Neural crest cell (in vitro differentiated cells): ENCODE measurements around the gene RPTOR. TPM values are rescaled to one million over a fixed set of nuclear protein-coding genes. Genes with fewer than 3 reads are reported as not detected.
"Not testable (repeated sequence)": the region's sequence is repeated elsewhere in the genome, so short reads cannot be mapped to it uniquely, and the experiment has no call there.

ENCODE experiments used
- DNase-seq: peaks from one replicate; pipeline ENCODE4 v3.0.0; 2021; ENCODE audit warnings: low read depth, mixed read lengths, low spot score
- H3K27ac Mint-ChIP-seq: one replicate; pipeline ENCODE4 v1.8.0; 2021; ENCODE audit warnings: mild to moderate bottlenecking, mixed read lengths; ENCODE audit not compliant: unreplicated experiment
- H3K27me3 Mint-ChIP-seq: 2 replicates; pipeline ENCODE4 v1.8.0; 2021; ENCODE audit warnings: low read depth, mild to moderate bottlenecking, mixed read lengths
- H3K36me3 Mint-ChIP-seq: 2 replicates; pipeline ENCODE4 v1.8.0; 2021; ENCODE audit warnings: low read depth, mild to moderate bottlenecking, mixed read lengths
- H3K4me1 Mint-ChIP-seq: 2 replicates; pipeline ENCODE4 v1.8.0; 2021; ENCODE audit warnings: mixed read lengths
- H3K4me3 Mint-ChIP-seq: one replicate; pipeline ENCODE4 v1.8.0; 2021; ENCODE audit warnings: mild to moderate bottlenecking, mixed read lengths
- H3K9me3 Mint-ChIP-seq: 2 replicates; pipeline ENCODE4 v1.8.0; 2021; ENCODE audit warnings: mixed read lengths
- CTCF ChIP-seq: fragments of 200-600 bp; sonication (generic); conservative IDR thresholded peaks from 2 replicates; pipeline ENCODE4 v1.5.0; 2021; ENCODE audit warnings: antibody characterized with exemption, mild to moderate bottlenecking
- total RNA-seq: library from RNA; stranded (reverse); gene quantifications from 2 replicates; pipeline ENCODE4 v1.2.1, GENCODE V29; 2021

Gene RPTOR
- total RNA-seq, 1 donor from 2014 or later, result 41.1 TPM

GRCh38 chr17:80529904-80530292 is 14.7 kb upstream of the RPTOR start:
- no peak overlapping the region for H3K27ac Mint-ChIP-seq
- H3K9me3 Mint-ChIP-seq, result no peaks in the 10 kb centered on the region
- no peaks in the 10 kb centered on the region for H3K36me3 Mint-ChIP-seq
- peaks cover 8% of the 10 kb centered on the region for H3K27me3 Mint-ChIP-seq
- TF ChIP-seq CTCF, result no peak
- no peak overlapping the region for H3K4me3 Mint-ChIP-seq
- no peak for DNase-seq
- no peaks in the 10 kb centered on the region for H3K4me1 Mint-ChIP-seq

GRCh38 chr17:80531400-80531799 is 13.2 kb upstream of the RPTOR start:
- Mint-ChIP-seq H3K9me3 (no peaks in the 10 kb centered on the region), H3K4me3 (no peak overlapping the region), H3K36me3 (no peaks in the 10 kb centered on the region), H3K27me3 (peaks cover 8% of the 10 kb centered on the region), H3K4me1 (no peaks in the 10 kb centered on the region), H3K27ac (no peak overlapping the region)
- TF ChIP-seq CTCF, result no peak
- no peak for DNase-seq

GRCh38 chr17:80537386-80537785 is 7.3 kb upstream of the RPTOR start:
- Mint-ChIP-seq H3K4me1 (peaks cover 11% of the 10 kb centered on the region), H3K27me3 (peaks cover 18% of the 10 kb centered on the region)
- not testable (repeated sequence) for DNase-seq, H3K36me3 Mint-ChIP-seq, H3K9me3 Mint-ChIP-seq, H3K4me3 Mint-ChIP-seq, H3K27ac Mint-ChIP-seq

GRCh38 chr17:80538484-80538883 is 6.2 kb upstream of the RPTOR start:
- peak overlapping the region; percentile 50 for H3K27ac Mint-ChIP-seq

DNA sequence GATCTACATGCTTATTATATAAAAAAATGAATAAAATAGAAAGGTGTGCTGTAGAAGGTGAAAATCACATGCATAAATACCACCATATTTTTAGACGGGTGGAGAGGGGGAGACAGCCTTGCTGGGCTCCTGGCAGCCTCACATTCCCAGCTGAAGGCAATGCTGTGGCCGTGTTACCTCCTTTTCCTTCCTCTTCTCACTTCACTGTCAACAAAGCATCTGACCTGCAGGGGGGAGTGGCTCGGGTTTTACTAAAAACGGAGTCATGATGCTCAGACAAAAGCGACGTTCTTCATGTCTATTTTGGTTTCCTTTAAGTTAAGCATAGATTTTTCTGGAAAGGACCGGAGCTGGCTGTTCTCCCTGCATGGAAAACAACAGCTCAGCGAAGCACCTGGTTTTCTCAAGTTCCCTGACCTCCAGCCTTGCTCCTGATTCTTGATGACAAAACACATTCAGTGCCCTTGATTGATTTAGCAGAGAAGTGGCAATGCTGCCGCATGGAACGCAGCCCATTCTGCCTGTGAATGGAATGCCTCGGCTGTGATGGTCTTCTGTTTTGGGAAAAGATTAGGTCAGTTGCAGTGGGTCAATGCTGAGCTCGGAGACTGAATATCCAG is 5.5 kb upstream of the RPTOR start:
- peaks cover 11% of the 10 kb centered on the region for H3K4me1 Mint-ChIP-seq
- no peak for DNase-seq

More at GRCh38 chr17:80538484-80538883, 6.2 kb upstream of the RPTOR start:
- H3K4me1 Mint-ChIP-seq, result peaks cover 11% of the 10 kb centered on the region
- no peak overlapping the region for H3K4me3 Mint-ChIP-seq
- no peak for DNase-seq
- peaks cover 21% of the 10 kb centered on the region for H3K27me3 Mint-ChIP-seq
- H3K36me3 Mint-ChIP-seq, result no peaks in the 10 kb centered on the region
- TF ChIP-seq CTCF, result no peak
- no peaks in the 10 kb centered on the region for H3K9me3 Mint-ChIP-seq

GRCh38 chr17:80545499-80545826 is 825 bp downstream of the RPTOR start:
- peaks cover 10% of the 10 kb centered on the region for H3K27me3 Mint-ChIP-seq
- H3K36me3 Mint-ChIP-seq, result no peaks in the 10 kb centered on the region
- DNase-seq, result no peak
- H3K27ac Mint-ChIP-seq, result peak overlapping the region; percentile 96
- H3K4me1 Mint-ChIP-seq, result peaks cover 25% of the 10 kb centered on the region
- TF ChIP-seq CTCF, result no peak
- H3K4me3 Mint-ChIP-seq, result peak overlapping the region; percentile 97
- H3K9me3 Mint-ChIP-seq, result no peaks in the 10 kb centered on the region

More for the DNA sequence above, 5.5 kb upstream of the RPTOR start:
- H3K27ac Mint-ChIP-seq, result peak overlapping the region; percentile 17
- H3K9me3 Mint-ChIP-seq, result no peaks in the 10 kb centered on the region
- peak overlapping the region; percentile 36 for H3K4me3 Mint-ChIP-seq
- H3K27me3 Mint-ChIP-seq, result peaks cover 21% of the 10 kb centered on the region
- no peaks in the 10 kb centered on the region for H3K36me3 Mint-ChIP-seq
- TF ChIP-seq CTCF, result no peak
